ENCODE results near the gene CCDC6. TPM values are rescaled to one million over a fixed set of nuclear protein-coding genes. Genes with fewer than 3 reads are reported as not detected.
A peak's percentile ranks its signal among the peaks of the same experiment; 100 is the strongest.

Gene CCDC6
- polyA plus RNA-seq, 3 donors: 4.2 to 13.5 (median 6.2) TPM

DNA sequence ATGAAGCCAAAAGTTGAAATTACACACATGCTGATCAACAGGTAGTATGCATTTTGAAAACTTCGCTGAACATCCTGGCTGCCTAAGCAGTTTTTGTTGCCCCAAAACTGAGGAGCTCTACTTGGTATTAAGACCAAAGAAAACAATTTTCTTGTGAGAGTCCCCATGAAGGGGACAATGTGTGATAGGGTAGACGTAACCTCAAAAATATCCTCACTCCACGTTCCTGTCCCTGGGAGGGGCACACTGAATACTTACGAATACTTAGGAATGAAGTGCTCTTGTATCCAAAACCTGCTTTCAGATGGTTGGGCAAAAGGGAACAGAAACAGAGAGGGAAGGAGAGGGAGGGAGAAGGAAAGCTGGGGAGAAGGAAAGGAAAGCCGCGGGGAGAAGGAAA lies 24.7 kb downstream of the CCDC6 start:
- Histone ChIP-seq H3K4me3 (replicated peaks in 1 of 3; ENCODE audit: low read depth in 2 of 3, low read length in 3 of 3) (no peak overlapping the region), H3K36me3 (replicated peaks in 1 of 2; ENCODE audit: control insufficient read depth in 1 of 2, insufficient read depth in 2 of 2, low read length in 2 of 2) (no peaks in the 10 kb centered on the region), H3K79me2 (ENCODE audit: insufficient read depth, low read length) (peaks cover 88% of the 10 kb centered on the region), H3K9me3 (replicated peaks in 1 of 2; ENCODE audit: control insufficient read depth in 1 of 2, insufficient read depth in 1 of 2, low read length in 2 of 2) (no peaks in the 10 kb centered on the region), H2AFZ (ENCODE audit: insufficient read depth, low read depth, low read length, poor library complexity, severe bottlenecking) (no peak overlapping the region), H3K4me1 (ENCODE audit: control insufficient read depth in 1 of 2, insufficient read depth in 2 of 2, low read length in 2 of 2) (peaks cover 40 to 54% of the 10 kb centered on the region in 2 donors), H3K27me3 (ENCODE audit: control insufficient read depth in 2 of 2, insufficient read depth in 2 of 2, low read length in 2 of 2) (no peaks in the 10 kb centered on the region), H3K4me2 (replicated peaks; ENCODE audit: extremely low read depth, low read length, poor library complexity, severe bottlenecking) (no peak overlapping the region), H3K27ac (ENCODE audit: low read depth in 1 of 2, low read length in 2 of 2) (no peak overlapping the region), H4K20me1 (ENCODE audit: insufficient read depth, low read length) (peaks cover 82% of the 10 kb centered on the region), H3K9ac (ENCODE audit: insufficient read depth, low read length, poor library complexity, severe bottlenecking) (no peak overlapping the region)
- TF ChIP-seq, protein P1, sequence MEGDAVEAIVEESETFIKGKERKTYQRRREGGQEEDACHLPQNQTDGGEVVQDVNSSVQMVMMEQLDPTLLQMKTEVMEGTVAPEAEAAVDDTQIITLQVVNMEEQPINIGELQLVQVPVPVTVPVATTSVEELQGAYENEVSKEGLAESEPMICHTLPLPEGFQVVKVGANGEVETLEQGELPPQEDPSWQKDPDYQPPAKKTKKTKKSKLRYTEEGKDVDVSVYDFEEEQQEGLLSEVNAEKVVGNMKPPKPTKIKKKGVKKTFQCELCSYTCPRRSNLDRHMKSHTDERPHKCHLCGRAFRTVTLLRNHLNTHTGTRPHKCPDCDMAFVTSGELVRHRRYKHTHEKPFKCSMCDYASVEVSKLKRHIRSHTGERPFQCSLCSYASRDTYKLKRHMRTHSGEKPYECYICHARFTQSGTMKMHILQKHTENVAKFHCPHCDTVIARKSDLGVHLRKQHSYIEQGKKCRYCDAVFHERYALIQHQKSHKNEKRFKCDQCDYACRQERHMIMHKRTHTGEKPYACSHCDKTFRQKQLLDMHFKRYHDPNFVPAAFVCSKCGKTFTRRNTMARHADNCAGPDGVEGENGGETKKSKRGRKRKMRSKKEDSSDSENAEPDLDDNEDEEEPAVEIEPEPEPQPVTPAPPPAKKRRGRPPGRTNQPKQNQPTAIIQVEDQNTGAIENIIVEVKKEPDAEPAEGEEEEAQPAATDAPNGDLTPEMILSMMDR (IDR thresholded peaks at IDR 0.05): no peak
- Mint-ChIP-seq H3K4me1 (peaks cover 68% of the 10 kb centered on the region), H3K36me3 (peaks cover 7 to 12% of the 10 kb centered on the region in 2 donors), H3K27me3 (ENCODE audit: low read depth in 3 of 3) (peaks cover 0 to 4% (median 2%) of the 10 kb centered on the region in 3 donors), H3K9me3 (no peaks in the 10 kb centered on the region), H3K27ac (no peak overlapping the region), H3K4me3 (no peak overlapping the region)
- 83% methylated on average over 1 of the region's 6 CpGs for WGBS (ENCODE audit: insufficient coverage)
- no peak for DNase-seq
- intact Hi-C loops (cut with micrococcal nuclease): loop anchor here in 1 of 2 donors (10.0 kb wide), 1 partner anchor 153 kb away; no protein-coding TSS in a partner anchor

DNA sequence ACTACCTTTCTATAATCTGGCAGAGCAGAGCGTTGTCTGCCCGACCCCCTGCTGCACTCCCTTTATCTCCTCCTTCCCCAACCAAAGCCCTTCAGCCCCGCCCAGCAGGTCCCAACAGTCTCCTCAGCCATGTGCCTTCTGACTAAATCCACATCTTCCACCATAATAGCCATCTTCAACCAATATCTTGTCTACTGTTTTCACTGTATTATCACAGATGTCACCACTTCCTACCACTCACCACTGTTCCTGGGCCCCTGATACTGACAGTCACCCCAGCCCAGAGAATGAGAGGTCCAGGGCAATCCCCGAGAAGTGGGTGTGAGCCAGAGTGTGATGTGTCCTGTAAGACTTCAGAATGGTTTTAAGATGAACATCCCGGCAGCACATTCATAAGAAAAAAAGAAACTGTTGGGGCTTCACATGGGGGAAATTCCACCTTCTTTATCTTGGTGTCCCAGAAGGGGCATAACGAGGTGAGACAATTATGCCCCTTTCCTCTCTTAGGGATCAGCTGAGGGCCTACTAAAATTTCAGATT lies 25.3 kb downstream of the CCDC6 start:
- H4K20me1 ChIP-seq (ENCODE audit: insufficient read depth, low read length): peaks cover 88% of the 10 kb centered on the region
- DNase-seq: no peak
- WGBS (ENCODE audit: insufficient coverage): 96% methylated on average over 3 of the region's 6 CpGs
- H3K36me3 ChIP-seq (replicated peaks in 1 of 2; ENCODE audit: control insufficient read depth in 1 of 2, insufficient read depth in 2 of 2, low read length in 2 of 2): no peaks in the 10 kb centered on the region
- H3K79me2 ChIP-seq (ENCODE audit: insufficient read depth, low read length): peaks cover 89% of the 10 kb centered on the region
- H3K4me1 Mint-ChIP-seq: peaks cover 62% of the 10 kb centered on the region
- no peak overlapping the region for H3K27ac ChIP-seq (ENCODE audit: low read depth in 1 of 2, low read length in 2 of 2)
- H3K9ac ChIP-seq (ENCODE audit: insufficient read depth, low read length, poor library complexity, severe bottlenecking): no peak overlapping the region
- TF ChIP-seq, protein P1 (IDR thresholded peaks at IDR 0.05): no peak
- H3K27me3 Mint-ChIP-seq (ENCODE audit: low read depth in 3 of 3): peaks cover 0 to 4% (median 2%) of the 10 kb centered on the region in 3 donors
- H3K27ac Mint-ChIP-seq: peak overlapping the region in 3 of 7 donors; percentile 10 to 68 (median 51)
- no peaks in the 10 kb centered on the region for H3K9me3 ChIP-seq (replicated peaks in 1 of 2; ENCODE audit: control insufficient read depth in 1 of 2, insufficient read depth in 1 of 2, low read length in 2 of 2)
- H3K36me3 Mint-ChIP-seq: peaks cover 7 to 12% of the 10 kb centered on the region in 2 donors
- H3K4me2 ChIP-seq (replicated peaks; ENCODE audit: extremely low read depth, low read length, poor library complexity, severe bottlenecking): no peak overlapping the region
- no peak overlapping the region for H2AFZ ChIP-seq (ENCODE audit: insufficient read depth, low read depth, low read length, poor library complexity, severe bottlenecking)
- no peaks in the 10 kb centered on the region for H3K27me3 ChIP-seq (ENCODE audit: control insufficient read depth in 2 of 2, insufficient read depth in 2 of 2, low read length in 2 of 2)
- peaks cover 34 to 48% of the 10 kb centered on the region in 2 donors for H3K4me1 ChIP-seq (ENCODE audit: control insufficient read depth in 1 of 2, insufficient read depth in 2 of 2, low read length in 2 of 2)
- no peak overlapping the region for H3K4me3 Mint-ChIP-seq
- intact Hi-C loops (cut with micrococcal nuclease): loop anchor here in 1 of 2 donors (10.0 kb wide), 1 partner anchor 154 kb away; no protein-coding TSS in a partner anchor
- H3K4me3 ChIP-seq (replicated peaks in 1 of 3; ENCODE audit: low read depth in 2 of 3, low read length in 3 of 3): no peak overlapping the region
- no peaks in the 10 kb centered on the region for H3K9me3 Mint-ChIP-seq
